HEK293T (cell line): Measurements from ENCODE around the gene CUL3.
"Not testable (repeated sequence)": the region's sequence is repeated elsewhere in the genome, so short reads cannot be mapped to it uniquely, and the experiment has no call there.

Experiments
- ARNT ChIP-seq: fragments of 450-650 bp; IDR thresholded peaks from 2 replicates; pipeline ENCODE4 v1.6.1; 2017; ENCODE audit warnings: mild to moderate bottlenecking
- ELF4 ChIP-seq: fragments of 450-650 bp; IDR thresholded peaks from 2 replicates; pipeline ENCODE4 v1.6.1; 2017; ENCODE audit warnings: antibody characterized with exemption
- FOXA1 ChIP-seq: fragments of 450-650 bp; IDR thresholded peaks from 2 replicates; pipeline ENCODE4 v1.6.1; 2016; ENCODE audit warnings: mild to moderate bottlenecking
- FOXK2 ChIP-seq: fragments of 450-650 bp; IDR thresholded peaks from 2 replicates; pipeline ENCODE4 v1.6.1; 2016; ENCODE audit warnings: mild to moderate bottlenecking
- HDGF ChIP-seq: fragments of 450-650 bp; IDR thresholded peaks from 2 replicates; pipeline ENCODE4 v1.6.1; 2017; ENCODE audit warnings: antibody characterized with exemption, borderline replicate concordance
- L3MBTL2 ChIP-seq: fragments of 450-650 bp; conservative IDR thresholded peaks from 2 replicates; pipeline ENCODE4 v1.6.1; 2016; ENCODE audit warnings: mild to moderate bottlenecking

DNA sequence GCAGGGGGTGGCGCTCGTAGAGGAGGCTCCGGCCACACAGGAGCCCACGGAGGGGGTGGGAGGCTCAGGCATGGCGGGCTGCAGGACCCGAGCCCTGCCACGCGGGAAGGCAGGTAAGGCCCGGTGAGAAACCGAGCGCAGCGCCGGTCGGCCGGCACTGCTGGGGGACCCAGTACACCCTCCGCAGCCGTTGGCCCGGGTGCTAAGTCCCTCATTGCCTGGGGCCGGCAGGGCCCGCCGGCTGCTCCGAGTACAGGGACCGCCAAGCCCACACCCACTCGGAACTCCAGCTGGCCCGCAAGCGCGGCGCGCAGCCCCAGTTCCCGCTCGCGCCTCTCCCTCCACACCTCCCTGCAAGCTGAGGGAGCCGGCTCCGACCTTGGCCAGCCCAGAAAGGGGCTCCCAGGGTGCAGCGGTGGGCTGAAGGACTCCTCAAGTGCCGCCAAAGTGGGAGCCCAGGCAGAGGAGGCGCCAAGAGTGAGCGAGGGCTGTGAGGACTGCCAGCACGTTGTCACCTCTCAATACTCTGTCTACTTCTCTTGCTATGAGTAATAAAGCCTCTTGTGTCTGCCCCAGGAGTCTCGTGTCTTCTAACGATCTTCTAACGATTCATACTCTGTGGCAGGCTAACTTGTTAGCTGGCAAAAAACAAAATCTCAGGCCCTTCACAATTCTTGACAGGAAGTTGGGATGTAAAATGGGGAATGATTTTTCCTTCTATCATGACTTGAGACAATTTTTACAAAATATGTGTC, 18.8 kb upstream of the CUL3 start:
- TF ChIP-seq FOXK2, HDGF, L3MBTL2, FOXA1, ELF4, ARNT: not testable (repeated sequence)
